HG02943 (cell line): ENCODE data around the gene CASP7.

Experiments used
- ATAC-seq: cut with Tn5 transposase; IDR thresholded peaks from one replicate; pipeline ENCODE4 v1.9.1; 2021; ENCODE audit warnings: mild to moderate bottlenecking, low read depth, moderate library complexity; ENCODE audit not compliant: unreplicated experiment

Gene CASP7

DNA sequence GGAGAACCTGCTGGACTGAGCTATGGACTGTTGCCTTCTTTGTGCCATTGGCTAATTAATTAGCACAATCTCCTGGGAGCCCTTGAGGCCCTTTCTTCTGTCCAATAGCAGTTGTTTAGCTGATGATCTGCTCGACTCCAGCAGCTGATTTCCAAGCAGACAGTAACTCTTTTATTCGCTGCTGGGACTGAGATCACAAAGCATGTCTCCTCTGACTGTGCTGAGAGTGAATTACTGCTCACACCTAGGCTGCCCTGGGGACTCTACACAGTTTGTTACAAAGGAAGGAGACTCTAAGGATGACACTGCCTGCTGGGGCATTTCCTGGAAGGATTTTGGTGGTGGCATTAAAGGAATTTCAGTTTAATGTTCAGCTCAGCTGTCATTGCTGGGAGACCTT lies 31.4 kb downstream of the CASP7 start:
- ATAC-seq: no peak

GRCh38 chr10:113712024-113712423 lies 32.3 kb downstream of the CASP7 start:
- no peak for ATAC-seq

GRCh38 chr10:113712755-113713639 lies 33.3 kb downstream of the CASP7 start:
- no peak for ATAC-seq

DNA sequence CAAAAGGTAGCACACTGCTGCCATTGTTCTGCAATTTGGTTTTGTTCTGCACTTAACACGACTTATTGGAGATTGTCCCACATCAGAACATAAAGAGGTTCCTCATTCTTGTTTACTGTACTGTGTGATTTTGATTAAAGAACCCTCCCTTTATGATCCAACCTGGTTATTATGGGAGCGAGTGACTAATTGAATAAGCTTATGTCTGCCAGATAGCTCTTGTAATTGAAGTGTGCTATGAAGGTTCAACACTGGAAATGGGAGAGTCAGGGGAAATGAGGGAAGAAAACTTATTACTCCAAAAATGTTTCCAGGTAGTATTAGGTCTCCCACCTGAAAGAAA lies 33.9 kb downstream of the CASP7 start:
- no peak for ATAC-seq

- ATAC-seq: no peak
Measured at GRCh38 chr10:113716109-113716910, 36.6 kb downstream of the CASP7 start.

GRCh38 chr10:113718969-113719822 lies 39.5 kb downstream of the CASP7 start:
- no peak for ATAC-seq

GRCh38 chr10:113720386-113720785 lies 40.7 kb downstream of the CASP7 start:
- ATAC-seq: no peak

DNA sequence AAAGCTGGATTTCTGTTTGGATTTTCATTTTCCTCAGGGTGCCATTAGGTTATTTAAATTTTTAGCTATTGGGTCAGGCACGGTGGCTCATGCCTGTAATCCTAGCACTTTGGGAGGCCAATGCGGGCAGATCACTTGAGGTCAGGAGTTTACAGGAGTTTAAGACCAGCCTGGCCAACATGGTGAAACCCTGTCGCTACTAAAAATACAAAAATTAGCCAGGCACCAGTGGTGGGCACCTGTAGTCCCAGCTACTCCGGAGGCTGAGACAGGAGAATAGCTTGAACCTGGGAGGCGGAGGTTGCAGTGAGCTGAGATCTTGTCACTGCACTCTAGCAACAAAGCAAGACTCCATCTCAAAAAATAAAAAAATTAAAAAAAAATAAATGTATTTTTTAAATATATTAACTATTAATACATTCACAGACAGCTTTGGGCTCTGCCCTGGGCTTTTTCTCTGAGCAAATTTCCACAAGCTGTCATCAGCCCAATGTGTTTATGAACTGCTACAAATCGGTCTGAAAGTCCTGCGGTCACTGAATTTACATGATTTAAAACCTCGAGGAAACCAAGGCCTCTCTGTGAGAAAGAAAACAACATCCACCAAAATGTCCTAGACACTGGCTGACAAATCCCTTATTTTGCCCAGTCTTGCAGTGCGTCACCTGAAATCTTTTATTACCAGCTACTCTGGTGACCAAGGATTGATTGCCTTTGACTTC lies 52.6 kb downstream of the CASP7 start:
- no peak for ATAC-seq

DNA sequence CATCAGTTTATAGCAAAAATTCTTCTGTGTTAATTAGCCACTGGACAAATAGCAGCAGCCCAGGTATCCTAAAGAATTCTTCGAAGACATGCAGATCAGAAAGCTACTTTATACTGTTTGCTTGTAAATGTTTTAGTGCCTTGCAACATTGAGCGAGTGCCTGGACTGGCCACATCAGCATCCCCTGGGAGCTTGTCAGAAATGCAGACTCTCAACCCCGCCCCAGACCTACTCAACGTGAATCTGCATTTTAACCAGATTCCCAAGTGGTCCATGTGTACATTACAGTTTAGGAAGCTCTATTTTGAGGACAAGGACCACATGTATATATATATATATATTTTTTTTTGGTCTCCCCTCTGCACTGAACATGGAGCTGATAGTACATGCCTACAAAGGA lies 53.3 kb downstream of the CASP7 start:
- no peak for ATAC-seq

DNA sequence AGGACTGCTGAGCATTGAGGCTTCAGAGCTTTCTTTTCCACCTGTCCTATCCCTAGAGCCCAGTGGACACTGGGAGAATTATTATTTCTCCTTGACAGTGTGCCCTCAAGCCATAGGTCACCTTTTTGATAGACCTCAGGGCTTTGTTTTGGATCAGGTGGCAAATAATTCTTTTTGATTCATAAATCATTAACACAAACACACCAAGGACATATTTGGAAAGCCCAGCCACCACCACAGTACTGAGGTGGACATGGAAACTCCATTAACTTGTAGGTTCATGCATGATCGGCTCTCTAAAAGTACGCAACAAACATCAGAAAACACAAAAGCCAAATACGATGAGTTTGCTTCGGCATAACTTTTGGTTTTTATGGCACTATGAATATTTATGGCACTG lies 53.9 kb downstream of the CASP7 start:
- ATAC-seq: no peak

DNA sequence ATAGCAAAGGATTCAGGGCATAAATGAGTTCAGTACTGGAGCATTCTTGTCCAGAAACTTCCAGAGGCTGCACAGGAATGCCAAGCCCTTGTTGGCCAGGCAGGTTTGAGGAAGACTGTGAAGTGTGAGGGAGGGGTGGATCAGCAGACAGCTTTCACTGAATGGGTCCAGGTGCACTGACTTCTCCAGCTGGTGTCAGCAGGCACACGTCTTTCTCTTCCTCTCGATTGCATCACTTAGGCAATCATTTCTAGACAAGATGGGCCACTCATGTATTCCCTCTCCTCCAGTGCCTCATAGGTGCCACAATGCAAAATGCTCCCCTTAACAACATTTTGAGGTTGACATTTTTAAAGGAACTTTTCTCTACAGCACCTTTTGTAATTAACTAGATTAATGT lies 56.2 kb downstream of the CASP7 start:
- ATAC-seq: peak; percentile 88

GRCh38 chr10:113736576-113736975 lies 56.9 kb downstream of the CASP7 start:
- ATAC-seq: no peak

DNA sequence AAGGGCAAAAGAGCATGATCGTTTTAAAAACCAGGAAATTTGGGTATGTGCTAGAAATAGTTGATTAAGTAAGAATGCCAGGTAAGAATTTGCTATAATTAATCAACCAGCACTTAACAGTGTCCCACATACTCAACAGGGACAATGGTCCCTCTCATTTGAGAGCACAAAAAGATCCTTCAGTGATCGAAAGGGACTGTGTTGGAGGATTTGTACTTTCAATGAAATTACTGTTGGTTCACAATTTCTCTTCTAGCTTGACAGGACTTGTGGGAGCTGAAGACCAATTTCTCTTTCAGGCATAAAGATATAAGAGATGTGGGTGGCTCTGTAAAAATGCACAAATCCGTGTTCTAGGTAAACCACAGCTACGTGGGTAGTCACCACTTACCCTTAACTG lies 59.3 kb downstream of the CASP7 start:
- ATAC-seq: no peak

- no peak for ATAC-seq
Measured at GRCh38 chr10:113739577-113739976, 59.9 kb downstream of the CASP7 start.

DNA sequence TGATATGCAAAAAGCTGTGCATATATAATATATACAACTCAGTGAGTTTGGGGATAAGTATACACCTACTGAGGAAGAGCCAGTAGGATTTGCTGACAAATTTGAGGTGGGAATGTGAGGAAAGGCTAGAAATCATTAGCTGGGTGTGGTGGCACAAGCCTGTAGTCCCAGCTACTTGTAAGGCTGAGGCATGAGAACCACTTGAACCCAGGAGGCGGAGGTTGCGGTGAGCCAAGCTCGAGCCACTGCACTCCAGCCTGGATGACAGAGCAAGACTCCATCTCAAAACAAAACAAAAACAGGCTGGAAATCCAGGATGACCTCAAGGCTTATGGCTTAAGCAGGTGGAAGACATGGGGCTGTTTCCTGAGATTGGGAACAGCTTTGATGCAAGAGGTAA lies 61.1 kb downstream of the CASP7 start:
- no peak for ATAC-seq

DNA sequence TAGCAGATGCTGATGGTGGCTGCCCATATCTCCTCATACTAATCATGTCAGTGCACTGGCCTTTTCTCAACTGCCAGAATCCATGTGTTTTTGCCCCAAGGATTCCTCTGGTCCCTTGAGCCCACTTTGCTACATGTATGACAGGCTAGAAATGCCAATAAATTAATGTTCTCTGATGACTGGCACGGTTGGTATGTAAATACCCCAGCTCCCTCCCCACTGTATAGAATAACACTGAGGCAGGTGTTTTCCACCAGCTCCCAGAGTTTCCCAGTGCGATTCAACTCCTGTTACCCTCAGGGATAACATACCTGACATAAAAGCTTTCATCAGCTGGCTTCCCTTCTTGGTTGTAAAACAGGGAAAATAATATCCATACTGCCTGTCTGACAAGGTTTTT lies 62.8 kb downstream of the CASP7 start:
- no peak for ATAC-seq

DNA sequence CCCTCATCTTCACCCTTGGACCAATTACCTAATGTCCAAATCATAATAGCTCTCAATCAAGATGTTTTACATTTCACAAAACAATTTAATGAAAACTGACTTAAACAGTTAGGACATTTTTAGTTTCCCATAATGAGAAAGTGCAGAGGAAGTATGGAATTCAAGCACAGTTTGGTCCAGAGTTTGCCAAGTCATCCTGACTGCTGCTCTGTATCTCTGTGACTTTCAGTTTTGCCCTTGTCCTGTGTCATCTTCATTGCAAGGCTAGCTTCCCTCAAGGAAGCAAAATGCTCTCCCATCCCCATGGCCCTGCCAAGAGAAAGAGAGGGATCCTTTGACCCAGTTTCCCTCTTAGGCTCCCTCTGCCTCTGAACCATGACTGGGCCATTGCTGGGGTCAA lies 63.9 kb downstream of the CASP7 start:
- no peak for ATAC-seq

GRCh38 chr10:113745374-113745773 lies 65.7 kb downstream of the CASP7 start:
- ATAC-seq: no peak

- no peak for ATAC-seq
Measured at GRCh38 chr10:113746217-113746957, 66.7 kb downstream of the CASP7 start.
